SK-N-SH (cell line): ENCODE data around the gene MYO18B.

Experiments used
- CTCF ChIP-seq: fragments of 200-600 bp; sonication (generic); IDR thresholded peaks from 2 replicates; pipeline ENCODE4 v1.6.1; 2017; ENCODE audit warnings: antibody characterized with exemption, mild to moderate bottlenecking, moderate library complexity
- ELF1 ChIP-seq: IDR thresholded peaks from 2 replicates; pipeline ENCODE4 v1.4.0; 2012
- EP300 ChIP-seq, 2 experiments: IDR thresholded peaks; 2 replicates each; pipeline versions ENCODE4 v1.4.0 to v1.6.1; 2012; ENCODE audit warnings: borderline replicate concordance in 1 of 2, low read depth in 1 of 2, low read length in 1 of 2
- FOSL2 ChIP-seq: IDR thresholded peaks from 2 replicates; pipeline ENCODE4 v1.4.0; 2012; ENCODE audit warnings: low read depth, mild to moderate bottlenecking, moderate library complexity, borderline replicate concordance
- FOXM1 ChIP-seq: IDR thresholded peaks from 2 replicates; pipeline ENCODE4 v1.4.0; 2012; ENCODE audit warnings: low read depth, mild to moderate bottlenecking
- GABPA ChIP-seq: IDR thresholded peaks from 2 replicates; pipeline ENCODE4 v1.4.0; 2012; ENCODE audit warnings: low read depth, mild to moderate bottlenecking
- IRF3 ChIP-seq: fragments of 150-350 bp; IDR thresholded peaks from 2 replicates; pipeline ENCODE4 v1.6.1; 2016; ENCODE audit warnings: mild to moderate bottlenecking, low read depth, low read length
- NRF1 ChIP-seq: IDR thresholded peaks from 2 replicates; pipeline ENCODE4 v1.6.1; 2012; ENCODE audit warnings: low read depth, mild to moderate bottlenecking, low read length
- POLR2AphosphoS5 ChIP-seq: IDR thresholded peaks from 2 replicates; pipeline ENCODE4 v1.6.1; 2012; ENCODE audit warnings: low read depth, low read length
- RAD21 ChIP-seq: IDR thresholded peaks from 2 replicates; pipeline ENCODE4 v1.6.1; 2012; ENCODE audit warnings: mild to moderate bottlenecking, low read length
- REST ChIP-seq: IDR thresholded peaks from 2 replicates; pipeline ENCODE4 v1.6.1; 2012; ENCODE audit warnings: mild to moderate bottlenecking, low read depth, low read length, moderate library complexity
- RFX5 ChIP-seq: IDR thresholded peaks from 2 replicates; pipeline ENCODE4 v1.6.1; 2012; ENCODE audit warnings: mild to moderate bottlenecking, improper control_type of control experiment, low read length
- TCF12 ChIP-seq: IDR thresholded peaks from 2 replicates; pipeline ENCODE4 v1.4.0; 2012
- YY1 ChIP-seq: IDR thresholded peaks from 2 replicates; pipeline ENCODE4 v1.4.0; 2012; ENCODE audit warnings: low read depth, mild to moderate bottlenecking

- TF ChIP-seq FOXM1 (no peak), YY1 (no peak), EP300 (IDR thresholded peaks at IDR 0.05; ENCODE audit: borderline replicate concordance in 1 of 2, low read depth in 1 of 2, low read length in 1 of 2) (no peak), CTCF (no peak), POLR2AphosphoS5 (no peak), TCF12 (no peak), FOSL2 (no peak), RFX5 (no peak), RAD21 (no peak), ELF1 (no peak), REST (no peak), NRF1 (no peak), IRF3 (no peak), GABPA (no peak)
Measured at GRCh38 chr22:25800766-25801165, 58.8 kb downstream of the MYO18B start.
